Upper lobe of left lung (tissue), 4 donors: Measurements from ENCODE around the gene MAN1A1.

Experiments used
- CTCF ChIP-seq, 6 experiments: fragments of 450-650 bp in 4 of 6; fragments of 200-600 bp in 2 of 6; sonication (generic) in 2 of 6; IDR thresholded peaks; one replicate each; pipeline ENCODE4 v1.5.1; 2016 to 2019; ENCODE audit warnings: antibody characterized with exemption in 6 of 6
- POLR2AphosphoS5 ChIP-seq, 2 donors: sonication (generic); formaldehyde crosslinking; IDR thresholded peaks; one replicate each; pipeline ENCODE4 v1.5.1; 2017; ENCODE audit warnings: antibody characterized with exemption in 2 of 2

- no peak for TF ChIP-seq CTCF (IDR thresholded peaks at IDR 0.05)
- no peak for TF ChIP-seq POLR2AphosphoS5 (IDR thresholded peaks at IDR 0.05)
Observed at GRCh38 chr6:119277052-119277451, 72.5 kb downstream of the MAN1A1 start.
